ENCODE results near the gene NARS2. TPM values are rescaled to one million over a fixed set of nuclear protein-coding genes. Genes with fewer than 3 reads are reported as not detected.

NARS2 gene
- total RNA-seq, 6 donors from 2014 or later, result 7.7 to 45.1 (median 15.5) TPM

GRCh38 chr11:78450866-78451265, 123.8 kb downstream of the NARS2 start:
- Histone ChIP-seq H3K36me3 (no peaks in the 10 kb centered on the region), H3K4me3 (no peak overlapping the region), H3K9me3 (no peaks in the 10 kb centered on the region), H3K27ac (no peak overlapping the region), H3K27me3 (no peaks in the 10 kb centered on the region), H3K4me1 (peaks cover 0 to 6% (median 0%) of the 10 kb centered on the region in 4 donors)
- TF ChIP-seq EP300 (IDR thresholded peaks at IDR 0.05) (no peak), POLR2AphosphoS5 (IDR thresholded peaks at IDR 0.05) (no peak), POLR2A (IDR thresholded peaks at IDR 0.05) (no peak)
- TF ChIP-seq, protein P1, sequence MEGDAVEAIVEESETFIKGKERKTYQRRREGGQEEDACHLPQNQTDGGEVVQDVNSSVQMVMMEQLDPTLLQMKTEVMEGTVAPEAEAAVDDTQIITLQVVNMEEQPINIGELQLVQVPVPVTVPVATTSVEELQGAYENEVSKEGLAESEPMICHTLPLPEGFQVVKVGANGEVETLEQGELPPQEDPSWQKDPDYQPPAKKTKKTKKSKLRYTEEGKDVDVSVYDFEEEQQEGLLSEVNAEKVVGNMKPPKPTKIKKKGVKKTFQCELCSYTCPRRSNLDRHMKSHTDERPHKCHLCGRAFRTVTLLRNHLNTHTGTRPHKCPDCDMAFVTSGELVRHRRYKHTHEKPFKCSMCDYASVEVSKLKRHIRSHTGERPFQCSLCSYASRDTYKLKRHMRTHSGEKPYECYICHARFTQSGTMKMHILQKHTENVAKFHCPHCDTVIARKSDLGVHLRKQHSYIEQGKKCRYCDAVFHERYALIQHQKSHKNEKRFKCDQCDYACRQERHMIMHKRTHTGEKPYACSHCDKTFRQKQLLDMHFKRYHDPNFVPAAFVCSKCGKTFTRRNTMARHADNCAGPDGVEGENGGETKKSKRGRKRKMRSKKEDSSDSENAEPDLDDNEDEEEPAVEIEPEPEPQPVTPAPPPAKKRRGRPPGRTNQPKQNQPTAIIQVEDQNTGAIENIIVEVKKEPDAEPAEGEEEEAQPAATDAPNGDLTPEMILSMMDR (IDR thresholded peaks at IDR 0.05), result no peak
- DNase-seq (no peak), ATAC-seq (ENCODE audit: low FRiP score in 2 of 2) (no peak)
- 67 to 76% methylated on average over 2 of the region's 2 CpGs for WGBS, 2 donors

DNA sequence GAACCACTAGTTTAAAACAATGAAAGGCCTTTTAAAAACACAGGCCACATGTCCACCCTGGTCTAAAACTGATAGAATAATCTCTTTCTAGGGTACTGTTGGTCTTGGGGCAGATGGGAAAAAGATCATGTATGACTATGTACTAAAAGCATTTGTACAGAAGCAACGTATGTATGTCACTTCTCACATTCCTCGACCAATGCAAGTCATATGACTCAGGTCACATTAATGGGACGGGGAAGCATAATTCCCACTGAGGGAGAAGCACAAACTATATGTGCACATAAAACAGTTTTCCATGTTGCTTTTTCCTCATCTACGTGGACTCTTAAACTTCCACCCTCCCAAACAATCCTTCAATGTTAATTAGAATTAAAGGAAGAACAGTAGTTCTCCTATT, 124.8 kb downstream of the NARS2 start:
- 87 to 91% methylated on average over 4 of the region's 4 CpGs for WGBS, 2 donors
- no peak for DNase-seq

GRCh38 chr11:78446210-78446609, 128.5 kb downstream of the NARS2 start:
- H3K9me3 ChIP-seq, result no peaks in the 10 kb centered on the region
- no peaks in the 10 kb centered on the region for H3K27me3 ChIP-seq
- no peak overlapping the region for H3K27ac ChIP-seq
- H3K36me3 ChIP-seq, result no peaks in the 10 kb centered on the region
- no peak for TF ChIP-seq POLR2AphosphoS5 (IDR thresholded peaks at IDR 0.05)
- no peak for TF ChIP-seq EP300 (IDR thresholded peaks at IDR 0.05)
- TF ChIP-seq, protein P1 (IDR thresholded peaks at IDR 0.05), result no peak
- no peak for TF ChIP-seq POLR2A (IDR thresholded peaks at IDR 0.05)
- H3K4me1 ChIP-seq, result no peaks in the 10 kb centered on the region
- no peak for ATAC-seq (ENCODE audit: low FRiP score in 2 of 2)
- no peak overlapping the region for H3K4me3 ChIP-seq
- no peak for DNase-seq

More for the DNA sequence above, 124.8 kb downstream of the NARS2 start:
- Histone ChIP-seq H3K36me3 (no peaks in the 10 kb centered on the region), H3K27ac (no peak overlapping the region), H3K27me3 (no peaks in the 10 kb centered on the region), H3K4me1 (peaks cover 0 to 6% (median 0%) of the 10 kb centered on the region in 4 donors), H3K9me3 (no peaks in the 10 kb centered on the region), H3K4me3 (no peak overlapping the region)
- ATAC-seq (ENCODE audit: low FRiP score in 2 of 2), result no peak
- no peak for TF ChIP-seq EP300 (IDR thresholded peaks at IDR 0.05)
- no peak for TF ChIP-seq POLR2A (IDR thresholded peaks at IDR 0.05)
- TF ChIP-seq, protein P1 (IDR thresholded peaks at IDR 0.05), result no peak
- TF ChIP-seq POLR2AphosphoS5 (IDR thresholded peaks at IDR 0.05), result no peak

GRCh38 chr11:78444726-78445125, 129.9 kb downstream of the NARS2 start:
- no peak for TF ChIP-seq POLR2AphosphoS5 (IDR thresholded peaks at IDR 0.05)
- DNase-seq (no peak), ATAC-seq (ENCODE audit: low FRiP score in 2 of 2) (no peak)
- Histone ChIP-seq H3K27me3 (no peaks in the 10 kb centered on the region), H3K27ac (no peak overlapping the region), H3K9me3 (no peaks in the 10 kb centered on the region), H3K36me3 (no peaks in the 10 kb centered on the region), H3K4me3 (no peak overlapping the region), H3K4me1 (no peaks in the 10 kb centered on the region)
- WGBS, 2 donors, result 84 to 85% methylated on average over 1 of the region's 1 CpG

- WGBS, 2 donors, result 68 to 73% methylated on average over 4 of the region's 4 CpGs
- DNase-seq, result no peak
Measured at GRCh38 chr11:78441956-78442355, 132.7 kb downstream of the NARS2 start.

More at GRCh38 chr11:78441956-78442355, 132.7 kb downstream of the NARS2 start:
- Histone ChIP-seq H3K4me1 (no peaks in the 10 kb centered on the region), H3K27me3 (no peaks in the 10 kb centered on the region), H3K4me3 (no peak overlapping the region), H3K27ac (no peak overlapping the region), H3K9me3 (no peaks in the 10 kb centered on the region), H3K36me3 (no peaks in the 10 kb centered on the region)
- ATAC-seq (ENCODE audit: low FRiP score in 2 of 2), result no peak
- TF ChIP-seq POLR2AphosphoS5 (IDR thresholded peaks at IDR 0.05), result no peak
- TF ChIP-seq, protein P1 (IDR thresholded peaks at IDR 0.05), result no peak
- no peak for TF ChIP-seq EP300 (IDR thresholded peaks at IDR 0.05)
- TF ChIP-seq POLR2A (IDR thresholded peaks at IDR 0.05), result no peak
